HepG2 (cell line): ENCODE results near the gene MYOZ3.

ENCODE experiments used
- NR3C1 ChIP-seq: sonication (generic); formaldehyde crosslinking; IDR thresholded peaks from 2 replicates; pipeline ENCODE4 v1.4.0; 2020; ENCODE audit warnings: missing genetic modification reagents
- PPARG ChIP-seq: conservative IDR thresholded peaks from 2 replicates; pipeline ENCODE4 v1.6.1; 2016; ENCODE audit warnings: missing biosample characterization, missing genetic modification reagents
- TCF7L2 ChIP-seq: IDR thresholded peaks from 2 replicates; pipeline ENCODE4 v1.6.1; 2011; ENCODE audit warnings: mild to moderate bottlenecking, low read depth, low read length, moderate library complexity

- TF ChIP-seq PPARG (no peak), TCF7L2 (no peak), NR3C1 (CRISPR knock-in tag) (no peak)
Measured at GRCh38 chr5:150612905-150613670, 48.0 kb upstream of the MYOZ3 start.
